DOHH2 (cell line): ENCODE data around the gene CDK5R1.

Experiments
- EZH2phosphoT487 ChIP-seq: fragments of 200-600 bp; sonication (generic); IDR thresholded peaks from 2 replicates; pipeline ENCODE4 v1.6.1; 2017; ENCODE audit warnings: borderline replicate concordance, mild to moderate bottlenecking, antibody characterized with exemption, low read length, moderate library complexity, mixed read lengths
- TF ChIP-seq, protein P1 (sequence below): fragments of 200-600 bp; sonication (generic); IDR thresholded peaks from one replicate; pipeline ENCODE4 v1.5.1; 2014; ENCODE audit warnings: antibody characterized with exemption, mild to moderate bottlenecking, low read depth, low read length; ENCODE audit not compliant: poor library complexity, severe bottlenecking

DNA sequence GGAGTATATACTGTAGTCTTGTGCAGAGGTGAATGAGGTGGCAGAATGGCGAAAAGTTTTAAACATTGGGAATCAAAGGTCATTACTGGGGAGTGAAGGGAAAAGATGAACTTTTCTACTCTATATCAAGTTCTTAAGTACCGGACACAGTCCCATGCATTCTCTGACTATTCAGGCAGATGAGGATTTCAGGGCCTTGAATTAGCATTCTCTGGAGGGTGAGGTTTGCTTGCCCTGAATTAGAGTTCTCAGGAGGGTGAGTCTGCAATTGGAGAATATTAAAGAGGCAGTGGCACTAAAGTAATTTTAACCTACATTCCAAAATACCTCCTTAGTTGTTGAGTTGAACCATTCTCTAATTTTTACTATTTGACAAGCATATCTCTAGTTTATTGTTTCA lies 33.4 kb upstream of the CDK5R1 start:
- TF ChIP-seq, protein P1, sequence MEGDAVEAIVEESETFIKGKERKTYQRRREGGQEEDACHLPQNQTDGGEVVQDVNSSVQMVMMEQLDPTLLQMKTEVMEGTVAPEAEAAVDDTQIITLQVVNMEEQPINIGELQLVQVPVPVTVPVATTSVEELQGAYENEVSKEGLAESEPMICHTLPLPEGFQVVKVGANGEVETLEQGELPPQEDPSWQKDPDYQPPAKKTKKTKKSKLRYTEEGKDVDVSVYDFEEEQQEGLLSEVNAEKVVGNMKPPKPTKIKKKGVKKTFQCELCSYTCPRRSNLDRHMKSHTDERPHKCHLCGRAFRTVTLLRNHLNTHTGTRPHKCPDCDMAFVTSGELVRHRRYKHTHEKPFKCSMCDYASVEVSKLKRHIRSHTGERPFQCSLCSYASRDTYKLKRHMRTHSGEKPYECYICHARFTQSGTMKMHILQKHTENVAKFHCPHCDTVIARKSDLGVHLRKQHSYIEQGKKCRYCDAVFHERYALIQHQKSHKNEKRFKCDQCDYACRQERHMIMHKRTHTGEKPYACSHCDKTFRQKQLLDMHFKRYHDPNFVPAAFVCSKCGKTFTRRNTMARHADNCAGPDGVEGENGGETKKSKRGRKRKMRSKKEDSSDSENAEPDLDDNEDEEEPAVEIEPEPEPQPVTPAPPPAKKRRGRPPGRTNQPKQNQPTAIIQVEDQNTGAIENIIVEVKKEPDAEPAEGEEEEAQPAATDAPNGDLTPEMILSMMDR, result no peak
- TF ChIP-seq EZH2phosphoT487, result no peak
